ENCODE data around the gene APOA4.

Gene APOA4

DNA sequence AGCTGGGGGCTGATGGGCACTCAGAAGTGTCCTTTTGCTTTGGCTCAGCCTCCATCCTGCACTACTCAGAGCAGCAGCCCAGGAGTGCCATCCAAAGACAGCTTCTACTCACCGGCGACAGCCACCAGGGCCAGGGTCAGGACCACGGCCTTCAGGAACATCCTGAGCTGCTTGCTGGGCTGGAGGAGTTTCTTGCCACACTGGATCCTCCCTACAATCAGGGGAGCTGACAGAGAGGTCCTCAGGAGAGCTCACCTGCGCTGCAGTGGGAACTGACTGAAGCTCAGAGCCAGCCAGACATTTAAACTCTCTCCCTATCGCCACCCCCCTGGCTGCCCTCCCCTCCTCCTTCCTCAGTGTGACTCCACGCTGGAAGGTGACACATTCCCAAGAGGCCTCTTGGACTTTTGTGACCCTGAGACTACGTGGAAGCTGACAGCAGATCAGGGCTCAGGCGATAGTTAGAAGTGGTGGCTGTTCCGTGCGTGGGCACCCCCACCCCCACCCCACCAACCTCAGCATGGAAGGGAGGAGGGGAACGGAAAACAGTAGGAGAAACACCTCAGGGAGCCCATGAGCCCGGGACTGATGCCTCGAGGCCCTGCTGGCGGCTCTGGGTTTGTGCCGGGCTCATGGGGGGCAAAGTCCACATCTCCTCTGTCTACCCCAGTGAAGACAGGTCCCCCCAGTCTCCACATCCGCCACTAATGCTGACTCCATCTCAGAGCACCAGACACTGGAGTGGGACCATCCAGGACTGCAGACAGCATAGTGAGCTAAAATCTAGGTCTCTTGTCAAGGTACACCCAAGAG lies at the start of gene APOA4:
TSS of gene APOA4 (minus strand) at position 274 of the 813 bp plus-strand sequence. CDS start at position 161, 113 bp downstream.
- DNase-seq (ENCODE audit: extremely low read depth in 1 of 2, low read depth in 1 of 2) = no peak

DNA sequence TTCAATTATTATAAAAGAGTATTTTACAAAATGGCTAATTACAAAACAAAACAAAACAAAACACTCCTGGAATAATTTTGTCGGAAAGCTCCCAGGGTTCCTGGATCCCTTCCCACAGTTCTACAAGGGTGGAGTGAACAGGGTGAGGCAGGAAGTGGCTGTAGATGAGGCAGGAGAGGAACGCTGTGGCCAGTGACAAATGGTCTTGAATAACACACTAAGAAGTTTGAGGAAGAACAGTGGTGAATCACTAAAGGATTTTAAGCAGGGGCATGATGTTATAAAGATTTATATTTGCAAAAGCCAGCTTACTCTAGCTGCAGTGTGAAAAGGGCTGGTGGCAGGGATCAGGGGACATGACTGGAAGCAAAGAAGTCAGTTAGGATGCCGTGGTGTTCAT lies 48.1 kb upstream of the APOA4 start:
- no peak for DNase-seq (ENCODE audit: extremely low read depth in 1 of 2, low read depth in 1 of 2)

DNA sequence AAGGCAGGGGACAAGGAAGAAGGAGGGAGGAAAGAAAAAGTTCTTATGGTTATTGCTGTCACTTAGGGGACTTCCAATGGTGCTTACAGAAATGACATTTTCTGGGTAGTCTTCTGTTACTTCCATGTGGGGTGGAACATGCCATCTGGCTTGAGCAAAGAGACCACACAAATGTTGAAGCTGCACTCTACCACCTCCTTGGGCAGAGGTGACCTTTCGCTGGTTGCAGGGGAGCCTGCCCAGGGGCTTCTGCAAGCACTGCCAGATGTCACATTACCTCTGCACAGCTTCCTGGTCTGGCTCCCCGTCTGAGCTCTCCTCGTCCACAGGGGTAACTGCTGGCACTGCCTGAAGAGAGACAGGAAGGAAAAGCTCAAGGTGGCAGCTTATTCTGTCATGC lies 47.0 kb upstream of the APOA4 start:
- DNase-seq (ENCODE audit: extremely low read depth in 1 of 2, low read depth in 1 of 2) = no peak

DNA sequence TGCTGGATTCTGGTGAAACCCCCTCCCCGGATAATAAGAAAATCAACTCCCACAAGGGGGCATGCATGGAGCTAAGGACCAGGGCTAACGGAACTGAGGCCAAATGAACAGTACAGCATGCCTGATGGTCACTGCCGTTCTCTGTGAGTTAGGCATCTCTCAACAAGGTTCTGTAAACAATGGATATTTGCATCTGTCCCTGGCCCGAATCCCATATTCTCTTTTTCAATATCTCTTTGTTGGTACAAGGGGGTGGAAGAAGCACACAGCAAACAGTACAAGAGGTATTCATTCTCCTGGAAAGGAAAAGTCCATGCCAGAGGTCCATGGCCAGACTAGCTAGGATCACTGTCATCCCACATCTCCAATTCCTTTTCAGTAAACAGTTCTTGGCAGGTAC lies 46.5 kb upstream of the APOA4 start:
- DNase-seq (ENCODE audit: extremely low read depth in 1 of 2, low read depth in 1 of 2) = no peak

DNA sequence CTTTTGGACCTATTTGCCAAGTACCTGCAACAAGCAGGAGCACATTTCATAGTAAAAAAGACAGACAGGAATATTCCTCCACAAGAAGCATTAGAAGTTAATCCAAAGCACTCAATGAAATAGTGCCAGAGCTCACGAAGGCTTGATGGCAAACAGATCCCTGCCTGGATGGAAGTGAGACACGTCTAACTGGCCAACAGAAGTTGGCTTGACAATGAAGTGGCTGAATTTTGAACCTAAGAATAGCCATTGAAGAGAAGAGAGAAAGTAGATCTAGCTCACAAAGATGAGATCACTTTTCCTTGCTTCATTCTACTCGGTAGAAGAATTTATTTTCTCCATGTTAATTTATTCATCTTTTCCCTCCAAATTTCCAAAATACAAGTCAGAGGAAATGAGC lies 45.0 kb upstream of the APOA4 start:
- no peak for DNase-seq (ENCODE audit: extremely low read depth in 1 of 2, low read depth in 1 of 2)

DNA sequence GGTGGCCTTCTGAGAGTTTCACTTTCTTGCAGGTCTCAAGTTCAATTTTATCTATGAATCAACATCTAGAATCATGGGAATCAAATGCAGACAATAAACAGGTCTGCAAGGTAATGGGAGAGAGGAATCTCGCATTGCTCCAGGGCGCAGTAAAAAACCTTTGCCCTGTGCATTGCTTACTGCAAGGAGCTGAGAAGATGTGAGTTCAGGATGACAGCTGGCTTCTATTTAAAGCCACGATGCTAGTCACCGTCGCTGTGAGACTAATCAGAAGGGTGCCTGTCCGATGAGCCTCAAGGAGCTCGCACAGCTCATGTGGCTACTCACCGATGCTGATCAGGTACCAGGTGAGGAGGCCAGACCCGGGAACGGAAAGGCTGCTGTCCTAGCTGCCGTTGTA lies 44.5 kb upstream of the APOA4 start:
- no peak for DNase-seq (ENCODE audit: extremely low read depth in 1 of 2, low read depth in 1 of 2)

DNA sequence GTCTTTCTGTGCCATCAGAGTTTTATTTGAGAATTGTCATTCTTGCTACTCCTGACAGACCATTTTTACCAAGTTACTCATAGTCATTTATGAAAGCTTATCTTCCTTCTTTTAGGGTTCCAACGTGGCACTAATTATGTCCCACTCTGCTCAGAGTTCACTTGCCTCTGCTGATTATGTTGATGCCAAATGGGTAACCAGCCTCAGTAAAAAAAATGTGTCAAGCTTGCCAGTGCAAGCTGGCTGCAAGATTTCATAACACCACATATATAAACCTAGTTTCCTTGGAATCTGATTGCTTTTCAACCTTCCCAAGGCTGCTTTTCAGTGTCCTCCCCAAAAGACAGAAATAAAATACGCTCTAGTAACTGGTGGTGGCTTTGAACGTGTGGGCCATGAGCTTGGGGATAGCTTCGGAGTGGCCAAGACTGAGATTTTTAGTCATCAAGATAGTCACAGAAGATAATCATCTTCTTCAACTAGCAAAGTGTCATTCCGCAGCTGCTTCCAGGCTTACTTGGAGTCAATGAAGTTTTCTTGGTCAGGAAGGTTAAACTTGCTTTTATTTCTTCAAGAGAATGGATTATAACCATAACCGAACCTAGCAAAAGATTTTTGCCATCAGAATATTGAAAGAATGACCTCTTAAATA lies 43.8 kb upstream of the APOA4 start:
- DNase-seq (ENCODE audit: extremely low read depth in 1 of 2, low read depth in 1 of 2) = no peak

DNA sequence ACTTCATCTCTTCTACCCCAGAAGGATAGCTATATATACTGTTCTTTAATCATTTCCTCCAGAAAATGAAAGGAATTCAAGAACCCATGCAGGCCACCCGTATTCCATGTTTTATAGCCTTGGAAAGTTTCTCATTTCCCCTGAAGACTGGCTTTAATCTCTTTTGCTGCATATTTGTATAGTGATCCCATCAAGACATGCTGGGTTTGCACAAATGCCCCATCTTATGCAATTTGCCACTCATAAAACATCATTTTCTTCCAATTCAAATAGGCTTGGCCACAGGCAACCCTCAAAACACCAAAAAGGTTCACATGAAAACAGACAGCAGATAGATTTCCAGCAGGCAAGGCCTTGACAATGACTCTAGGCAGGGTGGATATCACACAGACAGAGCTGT lies 42.6 kb upstream of the APOA4 start:
- DNase-seq (ENCODE audit: extremely low read depth in 1 of 2, low read depth in 1 of 2) = no peak

DNA sequence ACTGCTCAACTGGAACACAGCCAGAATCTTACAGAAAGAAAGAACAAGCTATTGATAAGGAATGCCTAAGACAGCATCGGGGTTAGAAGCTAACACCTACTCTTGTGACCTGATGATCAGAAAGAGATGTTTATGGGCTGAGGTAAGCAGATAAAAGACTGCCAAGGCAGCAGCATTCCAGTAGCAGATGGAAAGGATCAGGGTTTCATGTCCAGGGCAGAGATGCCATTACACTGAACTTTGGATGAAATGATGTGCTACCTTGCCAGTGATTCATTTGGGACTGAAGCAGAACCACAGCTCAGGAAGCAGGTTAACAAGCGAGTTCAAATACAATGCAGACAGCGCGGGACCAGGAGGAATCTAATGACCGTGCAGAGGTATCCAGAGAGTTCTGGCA lies 41.4 kb upstream of the APOA4 start:
- no peak for DNase-seq (ENCODE audit: extremely low read depth in 1 of 2, low read depth in 1 of 2)

DNA sequence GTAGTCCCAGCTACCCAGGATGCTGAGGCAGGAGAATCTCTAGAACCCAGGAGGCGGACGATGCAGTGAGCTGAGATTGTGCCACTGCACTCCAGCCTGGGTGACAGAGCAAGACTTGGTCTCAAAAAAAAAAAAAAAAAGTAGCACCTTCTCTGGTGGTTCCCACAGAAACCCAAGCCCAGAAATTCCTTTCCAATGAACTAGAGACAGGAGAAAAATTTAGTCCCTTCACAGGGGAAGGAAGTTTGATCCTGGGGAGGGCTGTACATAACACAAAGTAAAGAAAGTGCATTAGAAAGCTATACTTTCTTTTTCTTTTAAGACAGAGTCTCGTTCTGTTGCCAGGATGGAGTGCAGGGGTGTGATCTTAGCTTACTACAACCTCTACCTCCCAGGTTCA lies 39.8 kb upstream of the APOA4 start:
- no peak for DNase-seq (ENCODE audit: extremely low read depth in 1 of 2, low read depth in 1 of 2)

DNA sequence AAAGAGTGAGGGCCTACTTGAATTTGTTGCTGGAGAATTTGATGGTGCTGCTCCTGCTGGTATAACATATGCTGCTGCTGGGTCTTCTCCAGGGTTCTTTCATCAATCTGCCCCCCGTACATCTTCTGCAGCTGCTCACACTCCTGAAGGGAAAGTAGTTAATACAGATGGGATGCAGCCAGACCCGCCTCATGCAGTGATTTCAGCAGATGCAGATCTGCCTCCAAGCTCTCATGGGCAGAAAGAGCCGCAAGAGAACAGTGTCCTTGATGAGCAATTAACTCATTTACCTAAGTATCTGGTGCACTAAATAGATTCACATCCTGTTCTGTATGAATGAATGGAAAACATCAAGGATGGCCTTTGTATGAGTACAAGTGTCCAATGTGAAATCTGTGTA lies 39.1 kb upstream of the APOA4 start:
- no peak for DNase-seq (ENCODE audit: extremely low read depth in 1 of 2, low read depth in 1 of 2)

DNA sequence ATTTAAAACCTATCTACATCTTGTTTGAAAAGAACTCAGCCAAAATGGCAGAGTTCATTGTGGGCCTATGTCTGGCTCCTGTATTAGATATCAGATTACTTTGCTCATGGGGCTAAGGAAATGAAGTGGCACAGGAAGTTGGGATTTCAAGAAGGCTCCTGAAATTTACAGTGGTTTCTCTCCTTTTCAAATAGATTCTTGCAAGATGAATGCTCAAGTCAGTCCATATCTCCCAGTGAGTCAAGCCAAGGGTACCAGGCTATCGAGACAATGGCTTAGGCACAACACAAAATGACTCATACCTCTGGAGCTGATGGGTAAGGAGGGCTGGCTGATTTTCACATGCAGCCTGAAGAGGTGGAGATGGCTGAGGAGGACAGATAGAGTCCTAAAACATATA lies 38.4 kb upstream of the APOA4 start:
- no peak for DNase-seq (ENCODE audit: extremely low read depth in 1 of 2, low read depth in 1 of 2)

DNA sequence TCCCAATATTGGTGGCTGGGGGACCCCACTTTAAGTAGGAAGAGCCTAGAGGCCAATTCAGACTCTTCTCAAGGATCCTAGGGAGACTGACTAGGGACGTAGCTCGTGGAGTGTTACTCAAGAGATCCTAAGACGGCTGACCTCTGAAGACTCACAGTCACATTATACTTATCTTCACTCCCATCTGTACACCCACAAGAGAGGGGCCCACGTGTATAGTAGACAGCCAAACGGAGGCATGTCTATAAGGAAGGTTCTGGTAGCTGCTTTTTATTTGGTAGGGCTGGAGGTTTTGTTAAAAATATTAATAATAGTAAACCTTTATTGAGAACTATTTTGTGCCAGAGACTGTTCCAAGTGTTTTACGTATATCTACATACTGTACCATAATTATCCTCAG lies 37.2 kb upstream of the APOA4 start:
- no peak for DNase-seq (ENCODE audit: extremely low read depth in 1 of 2, low read depth in 1 of 2)

DNA sequence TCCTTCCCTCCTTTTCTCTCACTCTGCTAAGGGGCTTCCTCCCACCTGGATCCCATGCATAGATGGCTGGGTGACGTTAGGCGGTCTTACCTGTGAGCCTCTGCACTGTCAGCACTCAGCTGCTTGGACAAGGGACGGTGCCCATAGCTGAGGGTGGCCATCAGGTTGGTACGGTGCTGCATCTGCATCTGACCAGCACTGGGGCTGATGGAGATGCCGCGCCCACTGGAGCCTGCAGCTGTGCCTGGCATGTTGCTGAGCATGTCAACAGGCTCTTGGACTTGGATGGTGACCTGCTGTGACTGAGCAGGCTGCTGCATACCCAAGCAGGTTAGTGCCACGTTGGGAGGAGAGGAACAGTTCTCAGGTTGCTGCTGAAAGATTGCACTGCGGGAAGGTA lies 36.1 kb upstream of the APOA4 start:
- no peak for DNase-seq (ENCODE audit: extremely low read depth in 1 of 2, low read depth in 1 of 2)

DNA sequence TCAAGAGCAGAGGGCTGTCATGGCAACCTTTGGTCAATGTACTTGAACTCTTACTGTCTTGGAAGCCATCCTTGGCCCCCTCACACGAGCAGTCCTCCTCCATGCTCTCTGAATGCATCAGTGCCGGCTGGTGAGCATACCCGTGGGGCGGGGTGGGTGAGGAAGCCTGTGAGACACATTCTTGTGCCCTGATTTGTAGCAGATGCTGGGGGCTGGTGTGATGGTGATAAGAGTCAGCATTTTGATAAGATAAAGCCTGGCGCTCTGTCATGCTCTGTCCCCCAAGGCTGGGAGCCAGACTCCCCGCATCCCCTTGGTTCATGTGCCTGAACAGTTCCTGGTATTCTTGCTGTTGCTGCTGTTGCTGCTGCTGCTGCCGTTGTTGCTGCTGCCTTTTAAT lies 34.8 kb upstream of the APOA4 start:
- no peak for DNase-seq (ENCODE audit: extremely low read depth in 1 of 2, low read depth in 1 of 2)

DNA sequence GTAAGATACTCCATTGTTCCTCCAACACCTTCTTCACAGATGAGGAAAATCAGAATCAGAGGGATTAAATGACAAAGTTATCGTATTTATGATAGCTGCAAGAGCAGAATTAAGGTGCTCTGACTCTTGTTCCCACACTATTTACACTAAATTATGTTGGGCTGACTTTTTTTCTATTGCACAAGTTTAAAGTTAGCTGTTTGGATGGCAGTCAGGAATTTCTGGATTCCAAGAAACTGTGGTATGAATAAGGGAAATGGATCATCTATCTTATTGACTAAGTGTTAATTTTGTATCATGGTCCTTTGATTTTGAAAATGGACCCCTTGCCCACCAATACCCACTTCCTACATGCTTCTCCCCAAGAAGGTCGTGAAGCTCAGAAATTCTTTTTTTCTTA lies 34.2 kb upstream of the APOA4 start:
- DNase-seq (ENCODE audit: extremely low read depth in 1 of 2, low read depth in 1 of 2) = no peak

DNA sequence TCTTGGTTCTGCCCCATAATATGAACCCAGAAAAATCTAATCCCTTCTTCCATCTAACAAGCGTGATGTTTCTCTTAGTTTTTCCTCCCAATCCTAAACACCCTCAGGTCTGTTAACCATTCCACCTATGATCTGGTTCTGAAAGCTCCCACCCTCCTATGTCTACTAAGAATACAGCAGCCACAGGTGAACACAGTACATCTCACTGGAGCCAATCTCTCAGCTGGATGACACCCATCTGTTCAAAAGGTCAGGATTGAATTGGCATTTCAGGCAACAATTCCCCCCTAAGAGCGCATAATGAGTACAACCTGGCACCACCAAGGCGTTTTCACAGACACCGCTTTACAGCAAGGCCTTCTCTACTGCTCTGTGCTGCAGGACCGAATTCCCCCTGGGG lies 33.3 kb upstream of the APOA4 start:
- no peak for DNase-seq (ENCODE audit: extremely low read depth in 1 of 2, low read depth in 1 of 2)

DNA sequence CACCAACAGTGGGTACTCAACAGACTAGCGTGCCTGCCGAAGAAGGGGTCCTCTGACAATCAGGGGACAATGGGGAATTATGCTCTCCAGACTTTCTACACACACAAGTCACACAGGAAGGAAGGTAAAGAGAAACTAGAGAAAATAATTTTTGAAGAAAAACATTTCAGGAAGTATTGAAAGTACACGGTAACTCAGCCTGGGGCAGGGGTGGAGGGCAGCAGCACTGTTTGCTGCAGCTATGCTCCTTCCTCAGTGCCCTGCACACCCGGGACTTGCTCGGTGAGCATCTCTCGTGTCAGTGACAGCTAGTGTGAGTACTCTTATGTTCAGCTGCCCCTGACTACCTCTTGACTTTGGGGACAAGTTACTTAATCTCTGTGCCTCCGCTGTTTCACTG lies 32.3 kb upstream of the APOA4 start:
- no peak for DNase-seq (ENCODE audit: extremely low read depth in 1 of 2, low read depth in 1 of 2)

DNA sequence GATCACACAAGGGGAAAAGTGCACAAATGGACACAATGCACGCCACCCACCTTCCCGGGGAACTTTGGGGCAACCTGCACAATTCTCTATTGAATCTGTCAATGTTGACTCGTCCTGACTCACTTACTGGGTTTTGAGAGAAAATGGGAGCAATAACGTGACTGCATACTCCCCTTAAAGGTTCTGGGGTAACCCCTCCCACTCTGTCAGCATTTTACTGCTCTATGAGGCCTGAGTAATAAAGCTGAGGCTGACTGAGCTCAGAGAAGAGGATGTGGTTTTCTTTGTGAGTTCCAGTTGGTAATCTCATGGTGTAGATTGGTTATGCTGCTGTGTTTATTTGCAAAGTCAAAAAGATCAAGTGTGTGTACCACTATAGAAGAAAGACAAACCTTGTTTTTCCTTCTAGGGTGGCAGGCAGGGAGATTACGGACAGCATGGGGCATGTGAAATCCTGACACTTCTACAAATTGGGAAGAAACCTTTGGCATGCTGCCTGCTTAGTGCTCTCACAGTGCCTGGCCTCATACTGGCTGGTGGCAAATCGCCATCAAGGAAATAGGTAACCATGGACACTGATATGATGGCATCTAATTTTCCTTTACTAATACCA lies 30.5 kb upstream of the APOA4 start:
- DNase-seq (ENCODE audit: extremely low read depth in 1 of 2, low read depth in 1 of 2) = peak; percentile 13 to 53

DNA sequence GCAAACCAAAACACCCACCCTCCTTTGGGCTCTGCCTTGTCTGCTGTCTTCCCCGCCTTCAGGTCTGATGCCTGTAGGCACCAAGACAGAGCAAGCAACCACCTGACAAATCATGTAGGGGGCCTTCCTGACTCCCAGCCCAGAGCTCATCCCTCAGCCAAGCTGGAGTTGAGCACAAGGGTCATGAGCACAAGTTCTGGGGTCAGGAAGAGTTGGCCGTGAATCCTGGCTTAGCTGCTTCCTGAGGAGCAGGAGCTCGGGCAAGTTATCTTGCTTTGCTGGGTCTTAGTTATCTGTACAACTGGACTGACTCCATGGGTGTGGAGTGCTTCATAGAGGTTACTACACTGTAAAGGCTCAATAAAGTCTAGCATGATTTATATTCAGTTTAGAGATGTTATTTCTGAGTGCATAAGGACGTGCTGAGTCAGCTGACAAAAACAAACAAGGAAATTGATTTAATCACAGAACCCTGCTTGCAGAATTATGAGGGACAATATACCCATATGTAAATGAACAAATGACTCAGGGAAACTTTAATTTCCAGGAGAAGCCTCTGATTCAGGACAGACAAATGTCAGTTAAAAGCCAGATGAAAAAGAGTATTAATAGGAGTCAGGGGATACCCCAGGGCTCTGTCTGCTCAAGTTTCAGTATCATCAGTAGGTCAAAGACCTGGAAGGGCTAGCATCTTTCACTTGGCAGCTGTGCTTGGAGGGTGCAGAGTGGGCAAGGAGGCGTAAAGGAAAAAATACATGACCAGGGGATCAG lies 29.3 kb upstream of the APOA4 start:
- no peak for DNase-seq (ENCODE audit: extremely low read depth in 1 of 2, low read depth in 1 of 2)

DNA sequence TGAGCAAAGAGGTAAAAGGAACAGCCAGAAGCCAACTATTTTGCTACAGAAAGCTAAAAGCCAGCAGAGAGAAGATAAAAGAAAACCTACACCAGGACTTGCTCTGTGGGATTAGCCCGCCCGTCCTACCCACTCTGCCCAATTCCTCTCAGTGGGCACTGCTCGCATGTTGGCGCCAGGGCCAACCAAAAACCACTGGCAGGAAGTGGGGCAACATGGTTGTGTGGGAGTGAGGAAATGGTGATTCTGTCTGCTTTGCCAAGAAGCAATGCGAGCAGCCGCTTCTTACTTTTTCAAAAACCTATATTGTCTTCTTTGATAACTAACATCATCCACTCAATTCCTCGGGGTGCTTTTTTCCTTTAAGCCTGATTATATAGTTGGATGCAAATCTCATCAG lies 28.5 kb upstream of the APOA4 start:
- DNase-seq (ENCODE audit: extremely low read depth in 1 of 2, low read depth in 1 of 2) = peak; percentile 27 to 30
